ENCODE measurements around the gene TPSB2. TPM values are rescaled to one million over a fixed set of nuclear protein-coding genes. Genes with fewer than 3 reads are reported as not detected.
"Not testable (repeated sequence)": the region's sequence is repeated elsewhere in the genome, so short reads cannot be mapped to it uniquely, and the experiment has no call there.

Gene TPSB2
- polyA plus RNA-seq, 1 experiment = not detected

DNA sequence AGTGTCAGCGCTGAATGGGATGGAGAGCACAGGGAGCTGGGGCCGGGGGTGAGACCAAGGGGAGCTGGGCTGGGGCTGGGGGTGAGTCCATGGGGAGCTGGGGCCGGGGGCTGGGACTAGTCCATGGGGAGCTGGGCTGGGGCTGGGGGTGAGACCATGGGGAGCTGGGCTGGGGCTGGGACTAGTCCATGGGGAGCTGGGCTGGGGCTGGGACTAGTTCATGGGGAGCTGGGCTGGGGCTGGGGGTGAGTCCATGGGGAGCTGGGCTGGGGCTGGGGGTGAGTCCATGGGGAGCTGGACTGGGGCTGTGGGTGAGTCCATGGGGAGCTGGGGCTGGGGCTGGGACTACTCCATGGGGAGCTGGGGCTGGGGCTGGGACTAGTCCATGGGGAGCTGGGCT lies 24.8 kb upstream of the TPSB2 start:
- H3K36me3 ChIP-seq (ENCODE audit: control insufficient read depth, insufficient read depth, low read length); POLR2A ChIA-PET; CTCF ChIA-PET; H3K27me3 ChIP-seq (ENCODE audit: control insufficient read depth, insufficient read depth, low read length); H3K4me3 ChIP-seq (ENCODE audit: low read depth, low read length); DNase-seq (ENCODE audit: low read depth): not testable (repeated sequence)

GRCh38 chr16:1253701-1254364 lies 23.8 kb upstream of the TPSB2 start:
- DNase-seq (ENCODE audit: low read depth); POLR2A ChIA-PET; CTCF ChIA-PET; H3K36me3 ChIP-seq (ENCODE audit: control insufficient read depth, insufficient read depth, low read length); H3K4me3 ChIP-seq (ENCODE audit: low read depth, low read length); H3K27me3 ChIP-seq (ENCODE audit: control insufficient read depth, insufficient read depth, low read length): not testable (repeated sequence)

DNA sequence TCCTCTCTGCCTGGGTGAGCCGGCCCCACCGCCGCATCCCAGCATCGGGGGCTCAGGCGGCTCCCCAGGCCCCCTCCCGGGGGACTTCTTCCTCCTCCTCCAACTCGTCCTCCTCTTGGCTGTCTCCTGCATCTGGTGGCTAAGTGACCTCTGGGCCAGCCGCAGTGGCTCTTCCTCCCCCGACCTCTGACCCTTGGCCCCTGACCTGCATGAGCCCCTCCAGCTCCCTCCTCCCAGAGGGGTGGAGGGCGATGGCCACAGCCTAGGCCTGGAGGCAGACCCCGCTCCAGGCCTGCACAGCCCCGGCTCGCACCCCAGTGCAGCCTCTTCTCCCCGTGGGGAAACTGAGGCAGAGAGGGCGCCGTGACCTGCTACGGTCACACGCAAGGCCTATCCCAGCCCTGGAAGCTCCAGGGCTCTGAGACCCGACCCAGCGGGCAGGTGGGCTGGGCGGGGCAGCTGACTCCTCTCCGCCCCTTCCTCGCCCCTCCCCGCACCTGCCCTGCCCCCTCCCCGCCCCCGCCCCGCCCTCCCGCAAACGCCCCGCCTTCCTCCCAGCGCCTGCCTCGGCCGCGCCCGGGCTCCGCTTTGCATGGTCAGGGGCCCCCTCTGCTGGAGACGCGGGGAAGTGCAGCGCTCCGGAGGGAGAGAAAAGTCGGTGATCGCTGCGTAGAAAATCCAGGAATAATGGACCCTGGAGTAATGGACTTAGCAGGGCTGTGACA lies 19.2 kb upstream of the TPSB2 start:
- H3K4me3 ChIP-seq (ENCODE audit: low read depth, low read length); H3K27me3 ChIP-seq (ENCODE audit: control insufficient read depth, insufficient read depth, low read length); CTCF ChIA-PET; DNase-seq (ENCODE audit: low read depth); H3K36me3 ChIP-seq (ENCODE audit: control insufficient read depth, insufficient read depth, low read length); POLR2A ChIA-PET: not testable (repeated sequence)

DNA sequence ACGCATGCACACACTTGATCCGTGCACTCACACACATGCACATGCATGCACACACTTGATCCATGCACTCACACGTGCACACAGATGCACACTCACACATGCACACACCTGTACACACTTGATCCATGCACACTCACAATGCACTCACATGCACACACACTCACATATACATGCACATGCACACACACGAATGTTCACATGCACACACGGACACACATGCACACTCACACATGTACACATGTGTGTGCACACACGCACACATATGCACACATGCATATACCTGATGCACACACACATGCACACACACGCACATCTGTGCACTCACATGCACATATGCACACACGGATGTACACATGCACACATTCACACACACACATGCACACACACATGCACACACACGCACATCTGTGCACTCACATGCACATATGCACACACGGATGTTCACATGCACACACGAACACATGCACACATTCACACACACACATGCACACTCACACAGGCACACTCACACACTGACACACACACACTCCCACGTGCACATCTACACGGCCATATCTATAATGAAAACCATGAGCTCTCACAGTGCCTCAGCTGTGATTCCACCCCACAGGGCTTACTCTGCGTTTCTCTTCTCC lies 18.0 kb upstream of the TPSB2 start:
- H3K4me3 ChIP-seq (ENCODE audit: low read depth, low read length); CTCF ChIA-PET; DNase-seq (ENCODE audit: low read depth); POLR2A ChIA-PET; H3K36me3 ChIP-seq (ENCODE audit: control insufficient read depth, insufficient read depth, low read length); H3K27me3 ChIP-seq (ENCODE audit: control insufficient read depth, insufficient read depth, low read length): not testable (repeated sequence)

- H3K36me3 ChIP-seq (ENCODE audit: control insufficient read depth, insufficient read depth, low read length) = no peaks in the 10 kb centered on the region
- H3K27me3 ChIP-seq (ENCODE audit: control insufficient read depth, insufficient read depth, low read length) = no peaks in the 10 kb centered on the region
- TF ChIP-seq, protein P1, sequence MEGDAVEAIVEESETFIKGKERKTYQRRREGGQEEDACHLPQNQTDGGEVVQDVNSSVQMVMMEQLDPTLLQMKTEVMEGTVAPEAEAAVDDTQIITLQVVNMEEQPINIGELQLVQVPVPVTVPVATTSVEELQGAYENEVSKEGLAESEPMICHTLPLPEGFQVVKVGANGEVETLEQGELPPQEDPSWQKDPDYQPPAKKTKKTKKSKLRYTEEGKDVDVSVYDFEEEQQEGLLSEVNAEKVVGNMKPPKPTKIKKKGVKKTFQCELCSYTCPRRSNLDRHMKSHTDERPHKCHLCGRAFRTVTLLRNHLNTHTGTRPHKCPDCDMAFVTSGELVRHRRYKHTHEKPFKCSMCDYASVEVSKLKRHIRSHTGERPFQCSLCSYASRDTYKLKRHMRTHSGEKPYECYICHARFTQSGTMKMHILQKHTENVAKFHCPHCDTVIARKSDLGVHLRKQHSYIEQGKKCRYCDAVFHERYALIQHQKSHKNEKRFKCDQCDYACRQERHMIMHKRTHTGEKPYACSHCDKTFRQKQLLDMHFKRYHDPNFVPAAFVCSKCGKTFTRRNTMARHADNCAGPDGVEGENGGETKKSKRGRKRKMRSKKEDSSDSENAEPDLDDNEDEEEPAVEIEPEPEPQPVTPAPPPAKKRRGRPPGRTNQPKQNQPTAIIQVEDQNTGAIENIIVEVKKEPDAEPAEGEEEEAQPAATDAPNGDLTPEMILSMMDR (IDR thresholded peaks at IDR 0.05; ENCODE audit: insufficient read depth, low read depth, low read length) = no peak
- ChIA-PET POLR2A (no interaction called here), CTCF (interaction anchor here (0.8 kb wide), 1 partner anchor 26 kb away, joined by 3 read pairs; no protein-coding TSS in a partner anchor)
- no peak overlapping the region for H3K4me3 ChIP-seq (ENCODE audit: low read depth, low read length)
- no peak for DNase-seq (ENCODE audit: low read depth)
Observed at GRCh38 chr16:1245452-1246020, 15.6 kb upstream of the TPSB2 start.

GRCh38 chr16:1244881-1245280 lies 14.9 kb upstream of the TPSB2 start:
- no peaks in the 10 kb centered on the region for H3K27me3 ChIP-seq (ENCODE audit: control insufficient read depth, insufficient read depth, low read length)
- TF ChIP-seq, protein P1 (IDR thresholded peaks at IDR 0.05; ENCODE audit: insufficient read depth, low read depth, low read length) = no peak
- CTCF ChIA-PET = interaction anchor here (0.8 kb wide), 1 partner anchor 27 kb away, joined by 3 read pairs; no protein-coding TSS in a partner anchor
- no peak for DNase-seq (ENCODE audit: low read depth)
- H3K4me3 ChIP-seq (ENCODE audit: low read depth, low read length) = no peak overlapping the region
- POLR2A ChIA-PET = no interaction called here
- no peaks in the 10 kb centered on the region for H3K36me3 ChIP-seq (ENCODE audit: control insufficient read depth, insufficient read depth, low read length)

DNA sequence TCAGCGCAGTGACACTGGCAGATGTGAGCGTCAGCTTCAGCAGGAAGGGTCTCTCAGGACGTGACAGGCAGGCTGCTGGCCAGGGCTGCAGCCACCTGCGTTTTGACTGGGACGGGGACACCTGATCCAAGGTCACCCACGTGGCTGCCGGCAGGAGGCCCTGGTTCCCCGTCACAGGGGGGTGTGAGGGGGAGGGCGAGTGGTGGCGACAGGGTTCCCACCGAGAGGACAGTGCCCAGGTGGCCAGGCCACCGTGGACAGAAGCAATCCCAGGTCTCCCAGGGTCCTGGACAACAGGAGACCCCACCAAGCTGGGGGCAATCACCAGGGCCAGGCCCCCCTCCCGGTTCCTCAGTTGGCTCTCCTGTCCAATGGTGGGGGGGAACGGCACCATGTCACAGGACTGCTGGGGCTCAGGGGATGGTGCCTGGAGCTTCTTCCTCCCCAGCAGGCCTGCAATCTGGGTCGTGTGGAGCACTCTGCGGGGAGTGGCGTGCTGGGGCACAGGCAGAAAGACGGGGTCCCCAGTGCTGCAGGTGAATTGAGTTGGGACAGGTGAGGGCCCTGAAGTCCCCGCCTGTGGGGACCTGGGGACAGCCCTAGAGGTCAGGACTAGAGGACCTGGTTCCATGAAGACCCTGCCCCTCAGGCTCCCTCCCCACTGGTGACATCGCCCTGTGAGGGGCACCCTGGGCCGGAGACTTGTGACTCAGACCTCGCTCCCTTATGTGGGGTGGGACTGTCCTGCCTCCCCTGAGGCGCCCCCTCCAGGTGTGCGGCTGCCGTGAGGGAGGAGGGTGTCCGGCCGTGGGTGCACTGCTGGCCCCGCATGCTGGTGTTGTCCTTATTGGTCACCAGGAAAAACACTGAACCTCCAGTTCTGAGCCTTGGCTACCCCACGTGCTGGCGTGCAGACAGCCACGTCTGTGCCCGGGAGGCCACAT lies 14.2 kb upstream of the TPSB2 start:
- POLR2A ChIA-PET; H3K4me3 ChIP-seq (ENCODE audit: low read depth, low read length); CTCF ChIA-PET; H3K27me3 ChIP-seq (ENCODE audit: control insufficient read depth, insufficient read depth, low read length); H3K36me3 ChIP-seq (ENCODE audit: control insufficient read depth, insufficient read depth, low read length); DNase-seq (ENCODE audit: low read depth): not testable (repeated sequence)

DNA sequence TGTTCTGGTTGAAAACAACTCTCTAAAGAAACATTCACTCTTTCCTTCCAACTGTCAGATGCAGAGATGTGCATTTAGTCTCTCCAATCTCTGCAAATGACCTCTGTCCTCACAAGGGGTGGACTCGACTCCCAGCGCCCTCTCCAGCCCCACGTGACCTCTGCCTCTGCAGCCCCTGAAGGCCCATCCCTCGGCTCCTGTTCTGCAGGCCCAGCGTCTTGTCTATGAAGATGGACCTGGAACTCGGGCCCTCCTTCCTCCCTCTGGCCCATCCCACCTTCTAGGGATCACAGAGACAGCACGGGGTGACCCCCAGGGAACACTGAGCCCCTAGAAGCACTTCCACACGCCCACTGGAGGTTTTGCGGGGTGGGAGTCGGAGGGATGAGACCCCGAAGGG lies 13.4 kb upstream of the TPSB2 start:
- DNase-seq (ENCODE audit: low read depth); H3K27me3 ChIP-seq (ENCODE audit: control insufficient read depth, insufficient read depth, low read length); CTCF ChIA-PET; POLR2A ChIA-PET; H3K36me3 ChIP-seq (ENCODE audit: control insufficient read depth, insufficient read depth, low read length); H3K4me3 ChIP-seq (ENCODE audit: low read depth, low read length): not testable (repeated sequence)

DNA sequence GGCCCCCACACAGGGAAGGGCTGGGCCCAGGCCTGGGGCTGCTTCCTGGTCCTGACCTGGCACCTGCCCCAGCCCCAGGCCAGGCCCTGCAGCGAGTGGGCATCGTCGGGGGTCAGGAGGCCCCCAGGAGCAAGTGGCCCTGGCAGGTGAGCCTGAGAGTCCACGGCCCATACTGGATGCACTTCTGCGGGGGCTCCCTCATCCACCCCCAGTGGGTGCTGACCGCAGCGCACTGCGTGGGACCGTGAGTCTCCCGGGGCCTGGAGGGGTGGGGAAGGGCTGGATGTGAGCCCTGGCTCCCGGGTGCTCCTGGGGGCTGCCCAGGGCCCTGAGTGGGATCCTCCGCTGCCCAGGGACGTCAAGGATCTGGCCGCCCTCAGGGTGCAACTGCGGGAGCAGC lies 11.1 kb upstream of the TPSB2 start:
- H3K4me3 ChIP-seq (ENCODE audit: low read depth, low read length); H3K27me3 ChIP-seq (ENCODE audit: control insufficient read depth, insufficient read depth, low read length); DNase-seq (ENCODE audit: low read depth); H3K36me3 ChIP-seq (ENCODE audit: control insufficient read depth, insufficient read depth, low read length); POLR2A ChIA-PET; CTCF ChIA-PET: not testable (repeated sequence)

DNA sequence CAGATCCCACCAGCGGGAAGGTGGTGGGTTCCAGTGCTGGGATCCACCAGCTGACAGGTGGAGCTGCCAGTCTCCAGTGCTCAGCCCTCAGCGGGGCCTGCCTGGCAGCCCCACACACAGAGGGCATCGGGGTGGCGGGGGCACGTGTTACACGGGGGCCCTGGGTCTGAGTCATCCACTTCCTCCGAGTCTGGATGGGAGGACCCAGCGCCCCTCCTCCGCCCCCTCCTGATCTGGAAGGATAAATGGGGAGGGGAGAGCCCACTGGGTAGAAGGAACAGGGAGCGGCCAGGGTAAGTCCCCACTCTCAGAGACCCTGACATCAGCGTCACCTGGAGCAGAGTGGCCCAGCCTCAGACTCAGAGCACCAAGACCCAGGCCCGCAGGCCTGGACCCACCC lies 10.5 kb upstream of the TPSB2 start, which contains the start of gene TPSAB1:
TSS of gene TPSAB1 (plus strand) at position 270 of the 400 bp plus-strand sequence. CDS start 234 bp downstream, outside the sequence.
- CTCF ChIA-PET; H3K36me3 ChIP-seq (ENCODE audit: control insufficient read depth, insufficient read depth, low read length); H3K4me3 ChIP-seq (ENCODE audit: low read depth, low read length); H3K27me3 ChIP-seq (ENCODE audit: control insufficient read depth, insufficient read depth, low read length); POLR2A ChIA-PET; DNase-seq (ENCODE audit: low read depth): not testable (repeated sequence)
